A549 (cell line): ENCODE results near the gene TFG.

Experiments used
- CEBPB ChIP-seq, 2 experiments: fragments of >200 bp in 1 of 2; sonication (Bioruptor Twin) in 1 of 2; formaldehyde crosslinking in 1 of 2; IDR thresholded peaks; 2 replicates each; pipeline ENCODE4 v1.6.1; 2012 to 2016
- CHD2 ChIP-seq: fragments of 150-350 bp; IDR thresholded peaks from 2 replicates; pipeline ENCODE4 v1.6.1; 2014; ENCODE audit warnings: low read length; ENCODE audit not compliant: partially characterized antibody
- EP300 ChIP-seq, 2 experiments: fragments of >200 bp; sonication (Bioruptor Twin); formaldehyde crosslinking; IDR thresholded peaks; 2 replicates in 1 of 2; 3 replicates in 1 of 2; pipeline ENCODE4 v1.6.1; 2016 to 2017
- JUN ChIP-seq, 2 experiments: fragments of >200 bp; sonication (Bioruptor Twin); formaldehyde crosslinking; IDR thresholded peaks; 2 replicates in 1 of 2; 3 replicates in 1 of 2; pipeline ENCODE4 v1.6.1; 2016 to 2017
- MAX ChIP-seq: IDR thresholded peaks from 2 replicates; pipeline ENCODE4 v1.6.1; 2012
- POLR2A ChIP-seq: IDR thresholded peaks from 2 replicates; pipeline ENCODE4 v1.6.1; 2012; ENCODE audit warnings: mild to moderate bottlenecking, low read length
- RFX5 ChIP-seq: fragments of 450-650 bp; IDR thresholded peaks from 2 replicates; pipeline ENCODE4 v1.7.1; 2014; ENCODE audit warnings: antibody characterized with exemption, mild to moderate bottlenecking, moderate library complexity
- RNF2 ChIP-seq: fragments of 200-600 bp; sonication (generic); IDR thresholded peaks from 2 replicates; pipeline ENCODE4 v1.6.1; 2016; ENCODE audit warnings: low read depth, mild to moderate bottlenecking, antibody characterized with exemption, moderate library complexity, borderline replicate concordance
- TF ChIP-seq, protein P1 (sequence below): fragments of >200 bp; sonication (Bioruptor Twin); formaldehyde crosslinking; IDR thresholded peaks from 3 replicates; pipeline ENCODE4 v1.5.1; 2016
- TF ChIP-seq, protein P2 (sequence below): fragments of 450-650 bp; IDR thresholded peaks from 2 replicates; pipeline ENCODE4 v1.6.1; 2014; ENCODE audit warnings: antibody characterized with exemption

DNA sequence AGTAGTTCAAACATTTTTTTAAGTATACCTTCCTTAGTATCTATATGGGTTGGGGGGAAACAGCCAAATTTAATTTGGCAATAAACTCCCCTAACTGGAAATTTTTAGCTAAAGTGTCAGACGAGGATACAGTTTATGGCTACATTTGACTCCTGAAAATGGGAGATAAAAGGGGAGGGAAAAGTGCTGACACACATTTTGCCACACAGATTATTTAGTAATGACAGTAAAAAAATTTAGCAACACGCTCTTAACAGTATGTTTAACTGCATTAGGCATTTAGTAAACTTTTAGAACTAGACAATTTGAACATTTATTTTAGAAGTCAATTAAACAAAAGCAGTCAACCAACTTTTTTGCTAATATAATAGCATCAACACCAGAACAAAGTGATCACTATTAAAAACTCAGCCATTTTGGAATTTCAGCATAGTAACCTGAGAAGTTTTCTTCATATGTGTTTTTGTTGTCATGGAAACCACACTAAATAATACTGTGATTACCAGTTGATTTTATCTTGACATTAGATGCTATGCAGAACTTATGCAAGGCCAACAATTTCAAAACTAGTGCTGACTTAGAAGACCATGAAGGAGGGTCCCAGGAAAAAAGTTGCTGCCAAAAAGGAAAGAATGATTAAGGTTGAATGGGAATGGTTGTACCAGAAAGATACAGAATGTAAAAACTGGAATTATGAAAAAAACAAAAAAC is 47.0 kb upstream of the TFG start:
- TF ChIP-seq EP300 (IDR thresholded peaks at IDR 0.05) (no peak), MAX (no peak), CEBPB (IDR thresholded peaks at IDR 0.05) (no peak), RFX5 (no peak), RNF2 (no peak), JUN (IDR thresholded peaks at IDR 0.05) (no peak), CHD2 (no peak), POLR2A (no peak)
- TF ChIP-seq, protein P1, sequence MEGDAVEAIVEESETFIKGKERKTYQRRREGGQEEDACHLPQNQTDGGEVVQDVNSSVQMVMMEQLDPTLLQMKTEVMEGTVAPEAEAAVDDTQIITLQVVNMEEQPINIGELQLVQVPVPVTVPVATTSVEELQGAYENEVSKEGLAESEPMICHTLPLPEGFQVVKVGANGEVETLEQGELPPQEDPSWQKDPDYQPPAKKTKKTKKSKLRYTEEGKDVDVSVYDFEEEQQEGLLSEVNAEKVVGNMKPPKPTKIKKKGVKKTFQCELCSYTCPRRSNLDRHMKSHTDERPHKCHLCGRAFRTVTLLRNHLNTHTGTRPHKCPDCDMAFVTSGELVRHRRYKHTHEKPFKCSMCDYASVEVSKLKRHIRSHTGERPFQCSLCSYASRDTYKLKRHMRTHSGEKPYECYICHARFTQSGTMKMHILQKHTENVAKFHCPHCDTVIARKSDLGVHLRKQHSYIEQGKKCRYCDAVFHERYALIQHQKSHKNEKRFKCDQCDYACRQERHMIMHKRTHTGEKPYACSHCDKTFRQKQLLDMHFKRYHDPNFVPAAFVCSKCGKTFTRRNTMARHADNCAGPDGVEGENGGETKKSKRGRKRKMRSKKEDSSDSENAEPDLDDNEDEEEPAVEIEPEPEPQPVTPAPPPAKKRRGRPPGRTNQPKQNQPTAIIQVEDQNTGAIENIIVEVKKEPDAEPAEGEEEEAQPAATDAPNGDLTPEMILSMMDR, result no peak
- TF ChIP-seq, protein P2, sequence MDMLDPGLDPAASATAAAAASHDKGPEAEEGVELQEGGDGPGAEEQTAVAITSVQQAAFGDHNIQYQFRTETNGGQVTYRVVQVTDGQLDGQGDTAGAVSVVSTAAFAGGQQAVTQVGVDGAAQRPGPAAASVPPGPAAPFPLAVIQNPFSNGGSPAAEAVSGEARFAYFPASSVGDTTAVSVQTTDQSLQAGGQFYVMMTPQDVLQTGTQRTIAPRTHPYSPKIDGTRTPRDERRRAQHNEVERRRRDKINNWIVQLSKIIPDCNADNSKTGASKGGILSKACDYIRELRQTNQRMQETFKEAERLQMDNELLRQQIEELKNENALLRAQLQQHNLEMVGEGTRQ, result no peak
